Suprapubic skin (tissue), 4 donors: ENCODE results near the gene PACS1. TPM values are rescaled to one million over a fixed set of nuclear protein-coding genes. Genes with fewer than 3 reads are reported as not detected.

Source experiments
- DNase-seq, 2 donors: peaks; one replicate each; pipeline ENCODE4 v3.0.0-alpha.2; 2019; ENCODE audit warnings: low spot score in 2 of 2
- H3K27ac ChIP-seq: fragments of 200-600 bp; sonication (generic); one replicate; pipeline ENCODE4 v1.5.1; 2019
- H3K27me3 ChIP-seq: fragments of 200-600 bp; sonication (generic); one replicate; pipeline ENCODE4 v1.5.1; 2019
- H3K36me3 ChIP-seq: fragments of 200-600 bp; sonication (generic); one replicate; pipeline ENCODE4 v1.5.1; 2019
- H3K4me1 ChIP-seq: fragments of 200-600 bp; sonication (generic); one replicate; pipeline ENCODE4 v1.5.1; 2019
- H3K4me3 ChIP-seq: fragments of 200-600 bp; sonication (generic); one replicate; pipeline ENCODE4 v1.5.1; 2019; ENCODE audit warnings: mild to moderate bottlenecking
- H3K9me3 ChIP-seq: fragments of 200-600 bp; sonication (generic); one replicate; pipeline ENCODE4 v1.5.1; 2019
- CTCF ChIP-seq, 2 donors: fragments of 200-600 bp in 1 of 2; fragments of 450-650 bp in 1 of 2; sonication (generic) in 1 of 2; IDR thresholded peaks; one replicate each; pipeline ENCODE4 v1.5.1; 2016 to 2019; ENCODE audit warnings: antibody characterized with exemption in 2 of 2, mild to moderate bottlenecking in 1 of 2, moderate library complexity in 1 of 2
- EP300 ChIP-seq: sonication (generic); formaldehyde crosslinking; IDR thresholded peaks from one replicate; pipeline ENCODE4 v1.6.1; 2017; ENCODE audit warnings: antibody characterized with exemption
- POLR2A ChIP-seq, 2 donors: fragments of 450-650 bp; IDR thresholded peaks; one replicate each; pipeline ENCODE4 v1.6.1; 2017; ENCODE audit warnings: antibody characterized with exemption in 2 of 2, mild to moderate bottlenecking in 2 of 2, moderate library complexity in 2 of 2
- POLR2AphosphoS5 ChIP-seq, 3 donors: sonication (generic); formaldehyde crosslinking; IDR thresholded peaks; one replicate each; pipeline ENCODE4 v1.6.1; 2017; ENCODE audit warnings: antibody characterized with exemption in 3 of 3
- WGBS: methylation state at CpG from one replicate; pipeline ENCODE4 v1.1.5; 2018; 5-methylcytosine and 5-hydroxymethylcytosine counted together
- total RNA-seq, 4 donors: library from RNA; depleted of rRNA; stranded (reverse); fragments of >200 nt; gene quantifications; one replicate each; pipeline ENCODE4 v1.1.0, GENCODE V29; 2016

Gene PACS1
- total RNA-seq, 4 donors from 2014 or later: 30.5 to 78.6 (median 41.8) TPM

GRCh38 chr11:66186470-66186869 lies 116.4 kb downstream of the PACS1 start:
- 94% methylated on average over 6 of the region's 6 CpGs for WGBS
- Histone ChIP-seq H3K4me3 (no peak overlapping the region), H3K27me3 (no peaks in the 10 kb centered on the region), H3K36me3 (no peaks in the 10 kb centered on the region), H3K4me1 (peaks cover 13% of the 10 kb centered on the region), H3K9me3 (no peaks in the 10 kb centered on the region), H3K27ac (no peak overlapping the region)
- TF ChIP-seq POLR2A (IDR thresholded peaks at IDR 0.05) (no peak), CTCF (IDR thresholded peaks at IDR 0.05) (no peak), POLR2AphosphoS5 (IDR thresholded peaks at IDR 0.05) (no peak), EP300 (no peak)
- no peak for DNase-seq

- no peak overlapping the region for H3K27ac ChIP-seq
- TF ChIP-seq EP300: no peak
- TF ChIP-seq POLR2A (IDR thresholded peaks at IDR 0.05): no peak
- no peak for TF ChIP-seq POLR2AphosphoS5 (IDR thresholded peaks at IDR 0.05)
- TF ChIP-seq CTCF (IDR thresholded peaks at IDR 0.05): no peak
These were observed 117.4 kb downstream of the PACS1 start for GRCh38 chr11:66187453-66187852.

GRCh38 chr11:66188580-66188979 lies 118.5 kb downstream of the PACS1 start:
- no peaks in the 10 kb centered on the region for H3K27me3 ChIP-seq
- H3K36me3 ChIP-seq: peaks cover 3% of the 10 kb centered on the region
- peaks cover 16% of the 10 kb centered on the region for H3K4me1 ChIP-seq
- H3K27ac ChIP-seq: no peak overlapping the region
- TF ChIP-seq CTCF (IDR thresholded peaks at IDR 0.05) (no peak), POLR2AphosphoS5 (IDR thresholded peaks at IDR 0.05) (no peak), EP300 (no peak), POLR2A (IDR thresholded peaks at IDR 0.05) (no peak)
- no peak overlapping the region for H3K4me3 ChIP-seq
- DNase-seq: no peak
- WGBS: 84% methylated on average over 3 of the region's 3 CpGs
- H3K9me3 ChIP-seq: no peaks in the 10 kb centered on the region

More at GRCh38 chr11:66187453-66187852, 117.4 kb downstream of the PACS1 start:
- no peak for DNase-seq
- WGBS: 97% methylated on average over 4 of the region's 4 CpGs
- Histone ChIP-seq H3K4me3 (no peak overlapping the region), H3K36me3 (no peaks in the 10 kb centered on the region), H3K9me3 (no peaks in the 10 kb centered on the region), H3K4me1 (peaks cover 17% of the 10 kb centered on the region), H3K27me3 (no peaks in the 10 kb centered on the region)

GRCh38 chr11:66189031-66189745 lies 119.1 kb downstream of the PACS1 start:
- no peak for DNase-seq
- H3K27me3 ChIP-seq: no peaks in the 10 kb centered on the region
- H3K9me3 ChIP-seq: no peaks in the 10 kb centered on the region
- TF ChIP-seq POLR2AphosphoS5 (IDR thresholded peaks at IDR 0.05): no peak
- TF ChIP-seq POLR2A (IDR thresholded peaks at IDR 0.05): no peak
- TF ChIP-seq CTCF (IDR thresholded peaks at IDR 0.05): no peak
- no peak for TF ChIP-seq EP300
- peaks cover 9% of the 10 kb centered on the region for H3K36me3 ChIP-seq
- 89% methylated on average over 8 of the region's 8 CpGs for WGBS
- no peak overlapping the region for H3K27ac ChIP-seq
- H3K4me3 ChIP-seq: no peak overlapping the region
- H3K4me1 ChIP-seq: peaks cover 12% of the 10 kb centered on the region

- no peak for DNase-seq
- no peak overlapping the region for H3K4me3 ChIP-seq
- 82% methylated on average over 6 of the region's 6 CpGs for WGBS
- no peaks in the 10 kb centered on the region for H3K27me3 ChIP-seq
- H3K36me3 ChIP-seq: peaks cover 16% of the 10 kb centered on the region
- H3K27ac ChIP-seq: no peak overlapping the region
- no peaks in the 10 kb centered on the region for H3K9me3 ChIP-seq
- no peak for TF ChIP-seq POLR2A (IDR thresholded peaks at IDR 0.05)
- no peak for TF ChIP-seq POLR2AphosphoS5 (IDR thresholded peaks at IDR 0.05)
- TF ChIP-seq EP300: no peak
- no peak for TF ChIP-seq CTCF (IDR thresholded peaks at IDR 0.05)
- H3K4me1 ChIP-seq: peaks cover 12% of the 10 kb centered on the region
These were observed 120.7 kb downstream of the PACS1 start for GRCh38 chr11:66190786-66191185.
